Thoracic aorta (tissue), 2 donors: Measurements from ENCODE around the gene GADD45A. TPM values are rescaled to one million over a fixed set of nuclear protein-coding genes. Genes with fewer than 3 reads are reported as not detected.

ENCODE experiments used
- ATAC-seq: fragments of 150-250 bp; one replicate; pipeline ENCODE4 v1.8.0; 2017; ENCODE audit warnings: low read depth; ENCODE audit not compliant: insufficient number of reproducible peaks, low FRiP score
- DNase-seq: peaks from one replicate; pipeline ENCODE4 v3.0.0-alpha.2; 2020; ENCODE audit warnings: low spot score
- H3K27ac ChIP-seq, 2 donors: fragments of 200-600 bp; sonication (generic); 1 replicate in 1 of 2; 2 replicates in 1 of 2; pipeline ENCODE4 v1.5.1; 2016; ENCODE audit warnings: mild to moderate bottlenecking in 2 of 2, moderate library complexity in 2 of 2
- H3K27me3 ChIP-seq: fragments of 200-600 bp; sonication (generic); replicated peaks from 2 replicates; pipeline ENCODE4 v1.6.0; 2016; ENCODE audit warnings: mild to moderate bottlenecking; ENCODE audit not compliant: insufficient read depth
- H3K36me3 ChIP-seq: fragments of 200-600 bp; sonication (generic); one replicate; pipeline ENCODE4 v1.5.1; 2016
- H3K4me1 ChIP-seq, 2 donors: fragments of 200-600 bp; sonication (generic); 1 replicate in 1 of 2; 2 replicates in 1 of 2; pipeline versions ENCODE4 v1.5.1 to v1.6.0; 2016; ENCODE audit warnings: low read depth in 2 of 2, mild to moderate bottlenecking in 1 of 2; ENCODE audit not compliant: control insufficient read depth in 1 of 2
- H3K4me3 ChIP-seq: fragments of 200-600 bp; sonication (generic); 2 replicates; pipeline ENCODE4 v1.5.1; 2016; ENCODE audit warnings: mild to moderate bottlenecking
- H3K9me3 ChIP-seq: fragments of 200-600 bp; sonication (generic); 2 replicates; pipeline ENCODE4 v1.5.1; 2016
- total RNA-seq, 2 donors: library from RNA; depleted of rRNA; stranded (reverse); fragments of >200 nt; gene quantifications; one replicate each; pipeline versions ENCODE4 v1.1.0 to v1.2.3, GENCODE V29; 2016
- TF ChIP-seq, protein P1 (sequence below): fragments of 200-600 bp; sonication (generic); IDR thresholded peaks from one replicate; pipeline ENCODE4 v1.5.1; 2019; ENCODE audit warnings: antibody characterized with exemption

Gene GADD45A
- total RNA-seq, 2 donors from 2014 or later: 227 to 262 TPM

DNA sequence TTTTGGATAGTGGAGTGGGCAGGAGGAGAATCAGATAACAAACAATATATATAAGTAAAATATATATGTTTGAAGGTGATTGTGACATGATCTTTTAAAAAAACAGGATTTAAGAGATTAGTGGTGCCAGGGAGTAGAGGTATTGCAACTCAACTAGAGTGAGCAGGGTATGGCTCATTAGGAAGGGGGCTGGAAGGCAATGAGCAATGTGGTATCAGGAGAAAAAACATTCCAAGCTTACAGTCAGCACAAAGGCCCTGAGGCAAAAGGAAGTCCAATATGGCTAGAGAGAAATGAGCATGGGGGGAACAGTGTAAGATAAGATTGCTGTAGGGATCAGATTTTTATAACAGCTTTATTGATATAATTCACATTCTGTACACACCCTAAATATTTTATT, 5.3 kb upstream of the GADD45A start:
- Histone ChIP-seq H3K9me3 (no peaks in the 10 kb centered on the region), H3K27me3 (no peaks in the 10 kb centered on the region), H3K4me3 (no peak overlapping the region), H3K27ac (no peak overlapping the region), H3K36me3 (no peaks in the 10 kb centered on the region), H3K4me1 (peaks cover 8 to 23% of the 10 kb centered on the region in 2 donors)
- DNase-seq (no peak), ATAC-seq (no peak)
- TF ChIP-seq, protein P1, sequence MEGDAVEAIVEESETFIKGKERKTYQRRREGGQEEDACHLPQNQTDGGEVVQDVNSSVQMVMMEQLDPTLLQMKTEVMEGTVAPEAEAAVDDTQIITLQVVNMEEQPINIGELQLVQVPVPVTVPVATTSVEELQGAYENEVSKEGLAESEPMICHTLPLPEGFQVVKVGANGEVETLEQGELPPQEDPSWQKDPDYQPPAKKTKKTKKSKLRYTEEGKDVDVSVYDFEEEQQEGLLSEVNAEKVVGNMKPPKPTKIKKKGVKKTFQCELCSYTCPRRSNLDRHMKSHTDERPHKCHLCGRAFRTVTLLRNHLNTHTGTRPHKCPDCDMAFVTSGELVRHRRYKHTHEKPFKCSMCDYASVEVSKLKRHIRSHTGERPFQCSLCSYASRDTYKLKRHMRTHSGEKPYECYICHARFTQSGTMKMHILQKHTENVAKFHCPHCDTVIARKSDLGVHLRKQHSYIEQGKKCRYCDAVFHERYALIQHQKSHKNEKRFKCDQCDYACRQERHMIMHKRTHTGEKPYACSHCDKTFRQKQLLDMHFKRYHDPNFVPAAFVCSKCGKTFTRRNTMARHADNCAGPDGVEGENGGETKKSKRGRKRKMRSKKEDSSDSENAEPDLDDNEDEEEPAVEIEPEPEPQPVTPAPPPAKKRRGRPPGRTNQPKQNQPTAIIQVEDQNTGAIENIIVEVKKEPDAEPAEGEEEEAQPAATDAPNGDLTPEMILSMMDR: no peak

DNA sequence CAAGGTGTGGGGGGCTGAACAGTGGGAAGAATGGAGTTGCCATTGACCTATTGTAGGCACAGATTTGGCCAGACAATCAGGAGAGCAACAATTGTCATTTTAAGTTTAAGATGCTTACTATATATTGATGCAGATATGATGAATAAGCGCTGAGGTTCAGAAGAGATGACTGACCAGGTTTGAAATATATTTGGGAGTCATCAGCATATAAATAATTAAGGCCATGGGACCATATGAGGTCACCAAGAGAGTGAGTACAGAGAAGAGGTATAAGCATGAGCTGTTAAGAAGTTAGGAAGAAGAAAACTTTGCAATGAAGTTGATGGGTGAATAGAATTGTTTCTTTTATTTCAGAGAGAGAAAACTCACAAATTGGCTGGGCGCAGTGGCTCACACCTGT, 4.5 kb upstream of the GADD45A start:
- TF ChIP-seq, protein P1: no peak
- H3K4me1 ChIP-seq: peaks cover 8 to 23% of the 10 kb centered on the region in 2 donors
- no peak overlapping the region for H3K27ac ChIP-seq
- no peaks in the 10 kb centered on the region for H3K36me3 ChIP-seq
- H3K9me3 ChIP-seq: no peaks in the 10 kb centered on the region
- no peak overlapping the region for H3K4me3 ChIP-seq
- no peaks in the 10 kb centered on the region for H3K27me3 ChIP-seq
- ATAC-seq (no peak), DNase-seq (no peak)

- peaks cover 8 to 25% of the 10 kb centered on the region in 2 donors for H3K4me1 ChIP-seq
These were observed 2.3 kb upstream of the GADD45A start for GRCh38 chr1:67682659-67683197.

GRCh38 chr1:67683316-67683715, 1.7 kb upstream of the GADD45A start:
- H3K36me3 ChIP-seq: peaks cover 9% of the 10 kb centered on the region
- H3K27me3 ChIP-seq: no peaks in the 10 kb centered on the region
- DNase-seq (no peak), ATAC-seq (no peak)
- peaks cover 11 to 31% of the 10 kb centered on the region in 2 donors for H3K4me1 ChIP-seq
- H3K9me3 ChIP-seq: no peaks in the 10 kb centered on the region
- H3K27ac ChIP-seq: peak overlapping the region; percentile 41 to 71
- TF ChIP-seq, protein P1: no peak
- H3K4me3 ChIP-seq: peak overlapping the region; percentile 97

More at GRCh38 chr1:67682659-67683197, 2.3 kb upstream of the GADD45A start:
- Histone ChIP-seq H3K27me3 (no peaks in the 10 kb centered on the region), H3K27ac (peak overlapping the region; percentile 41 to 71), H3K36me3 (peaks cover 5% of the 10 kb centered on the region), H3K9me3 (no peaks in the 10 kb centered on the region), H3K4me3 (no peak overlapping the region)
- DNase-seq: no peak
- no peak for ATAC-seq
- TF ChIP-seq, protein P1: no peak

DNA sequence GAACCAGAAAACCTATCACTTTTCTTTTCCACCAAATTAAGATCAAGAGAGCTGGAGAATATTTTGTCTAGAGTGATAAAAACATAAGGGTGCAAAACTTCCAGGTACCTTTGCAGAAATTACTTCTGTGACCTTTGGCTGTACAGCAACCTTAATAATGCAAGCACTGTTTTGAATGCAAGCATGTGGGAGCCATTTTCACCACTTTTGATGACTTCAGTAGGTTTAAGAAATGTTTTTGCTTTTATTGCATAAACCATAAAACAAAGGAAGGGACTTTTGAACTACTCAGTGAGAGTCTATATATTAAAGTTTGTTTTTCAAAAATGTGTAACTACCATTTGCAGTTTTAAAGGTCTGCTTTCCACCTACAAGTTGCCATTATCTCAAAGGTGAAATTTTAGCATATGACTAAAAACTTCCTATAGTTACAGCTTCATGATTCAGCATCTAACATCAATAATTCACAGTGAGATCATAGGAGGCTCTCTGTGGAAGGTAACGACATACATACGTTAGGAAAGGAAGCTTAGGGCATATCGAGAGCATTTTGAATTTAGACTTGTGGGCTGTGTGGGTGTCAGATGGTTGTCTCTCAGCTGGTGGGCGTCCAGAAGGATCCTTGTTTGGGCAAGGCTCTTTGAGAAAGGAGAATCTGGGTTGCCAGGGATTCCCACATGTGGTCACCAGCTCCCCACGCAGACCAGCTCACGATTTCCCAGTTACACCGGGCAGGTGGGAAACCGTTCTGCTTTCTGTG, 1.1 kb upstream of the GADD45A start:
- Histone ChIP-seq H3K4me3 (peak overlapping the region; percentile 97), H3K27me3 (no peaks in the 10 kb centered on the region), H3K4me1 (peaks cover 13 to 37% of the 10 kb centered on the region in 2 donors), H3K36me3 (peaks cover 15% of the 10 kb centered on the region), H3K27ac (peak overlapping the region; percentile 63 to 71), H3K9me3 (no peaks in the 10 kb centered on the region)
- no peak for DNase-seq
- ATAC-seq: no peak
- TF ChIP-seq, protein P1: no peak
